Progenitor cell of endocrine pancreas (in vitro differentiated cells): ENCODE measurements around the gene ABLIM2. TPM values are rescaled to one million over a fixed set of nuclear protein-coding genes. Genes with fewer than 3 reads are reported as not detected.

Experiments used
- DNase-seq: peaks from one replicate; pipeline ENCODE4 v3.0.0; 2021; ENCODE audit warnings: low spot score; ENCODE audit not compliant: unreplicated experiment
- H3K27ac Mint-ChIP-seq: 2 replicates; pipeline ENCODE4 v1.8.0; 2021; ENCODE audit warnings: mild to moderate bottlenecking, moderate library complexity, mixed read lengths
- H3K27me3 Mint-ChIP-seq: 2 replicates; pipeline ENCODE4 v1.8.0; 2021; ENCODE audit warnings: mixed read lengths
- H3K36me3 Mint-ChIP-seq: 2 replicates; pipeline ENCODE4 v1.8.0; 2022; ENCODE audit warnings: mixed read lengths; ENCODE audit not compliant: insufficient read depth
- H3K4me1 Mint-ChIP-seq: 2 replicates; pipeline ENCODE4 v1.8.0; 2021; ENCODE audit warnings: low read depth, mixed read lengths
- H3K4me3 Mint-ChIP-seq: 2 replicates; pipeline ENCODE4 v1.8.0; 2021; ENCODE audit warnings: low read depth, mild to moderate bottlenecking, moderate library complexity, mixed read lengths
- H3K9me3 Mint-ChIP-seq: 2 replicates; pipeline ENCODE4 v1.8.0; 2021; ENCODE audit warnings: low read depth, mixed read lengths
- total RNA-seq: library from RNA; stranded (reverse); gene quantifications from 2 replicates; pipeline ENCODE4 v1.2.1, GENCODE V29; 2021
- TF ChIP-seq, protein P1 (sequence below): fragments of 200-600 bp; sonication (generic); IDR thresholded peaks from one replicate; pipeline ENCODE4 v1.5.0; 2021; ENCODE audit warnings: antibody characterized with exemption, mild to moderate bottlenecking; ENCODE audit not compliant: unreplicated experiment

ABLIM2 gene
- total RNA-seq, 1 donor from 2014 or later, result 5.7 TPM

DNA sequence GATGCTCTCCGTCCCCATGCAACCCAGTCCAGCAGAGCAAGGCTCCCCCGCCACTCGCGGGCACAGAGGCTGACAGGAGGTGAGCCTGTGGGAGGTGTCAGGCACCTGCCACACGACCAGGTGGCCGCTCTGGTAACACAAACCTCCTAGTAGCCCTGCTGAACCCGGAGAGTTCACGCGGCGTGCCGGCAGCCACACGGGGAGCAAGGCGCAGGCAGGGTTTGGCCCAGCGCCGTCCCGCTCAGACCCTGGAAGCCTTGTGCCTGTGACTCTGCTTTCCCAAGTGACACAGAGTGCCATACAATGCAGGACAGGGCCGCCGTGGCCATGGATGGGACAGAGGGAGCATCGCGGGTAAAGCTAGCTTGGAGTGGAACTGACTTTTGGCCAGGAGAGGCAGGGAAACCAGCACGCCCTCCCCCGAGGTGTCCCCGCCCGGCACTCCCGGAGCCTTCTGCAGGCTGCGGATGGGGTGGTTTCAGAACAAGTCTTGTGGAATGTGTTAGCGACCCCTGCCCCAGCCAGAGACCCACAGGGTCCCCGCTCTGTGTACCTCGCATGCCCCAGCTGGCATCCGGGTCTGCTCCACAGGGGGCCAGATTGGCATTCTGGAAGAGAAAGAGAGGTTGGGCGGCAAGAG, 174.2 kb downstream of the ABLIM2 start:
- TF ChIP-seq, protein P1, sequence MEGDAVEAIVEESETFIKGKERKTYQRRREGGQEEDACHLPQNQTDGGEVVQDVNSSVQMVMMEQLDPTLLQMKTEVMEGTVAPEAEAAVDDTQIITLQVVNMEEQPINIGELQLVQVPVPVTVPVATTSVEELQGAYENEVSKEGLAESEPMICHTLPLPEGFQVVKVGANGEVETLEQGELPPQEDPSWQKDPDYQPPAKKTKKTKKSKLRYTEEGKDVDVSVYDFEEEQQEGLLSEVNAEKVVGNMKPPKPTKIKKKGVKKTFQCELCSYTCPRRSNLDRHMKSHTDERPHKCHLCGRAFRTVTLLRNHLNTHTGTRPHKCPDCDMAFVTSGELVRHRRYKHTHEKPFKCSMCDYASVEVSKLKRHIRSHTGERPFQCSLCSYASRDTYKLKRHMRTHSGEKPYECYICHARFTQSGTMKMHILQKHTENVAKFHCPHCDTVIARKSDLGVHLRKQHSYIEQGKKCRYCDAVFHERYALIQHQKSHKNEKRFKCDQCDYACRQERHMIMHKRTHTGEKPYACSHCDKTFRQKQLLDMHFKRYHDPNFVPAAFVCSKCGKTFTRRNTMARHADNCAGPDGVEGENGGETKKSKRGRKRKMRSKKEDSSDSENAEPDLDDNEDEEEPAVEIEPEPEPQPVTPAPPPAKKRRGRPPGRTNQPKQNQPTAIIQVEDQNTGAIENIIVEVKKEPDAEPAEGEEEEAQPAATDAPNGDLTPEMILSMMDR, result no peak
- Mint-ChIP-seq H3K27me3 (peaks cover 7% of the 10 kb centered on the region), H3K36me3 (peaks cover 2% of the 10 kb centered on the region), H3K27ac (no peak overlapping the region), H3K4me3 (no peak overlapping the region), H3K9me3 (peaks cover 4% of the 10 kb centered on the region), H3K4me1 (peaks cover 9% of the 10 kb centered on the region)
- DNase-seq, result no peak

DNA sequence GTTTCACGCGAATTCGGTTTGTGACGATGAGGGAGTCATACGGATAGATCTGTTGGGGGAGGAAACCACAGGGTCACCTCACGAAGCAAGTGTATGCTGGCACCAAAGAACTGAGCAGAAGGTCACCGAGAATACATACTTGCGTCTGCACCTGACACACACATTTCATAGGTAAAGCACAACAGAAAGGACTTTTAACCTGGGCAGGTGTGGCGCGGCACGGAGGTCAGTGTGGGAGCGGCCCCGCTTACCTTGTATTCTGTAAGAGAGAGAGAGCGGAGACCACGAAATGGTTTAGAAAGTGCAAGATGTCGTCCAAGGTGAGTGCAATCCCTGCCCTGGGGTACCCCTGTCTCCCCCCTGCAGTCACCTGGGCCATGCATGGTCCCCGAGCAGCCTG, 175.3 kb downstream of the ABLIM2 start:
- H3K4me1 Mint-ChIP-seq, result peaks cover 16% of the 10 kb centered on the region
- H3K4me3 Mint-ChIP-seq, result no peak overlapping the region
- peaks cover 7% of the 10 kb centered on the region for H3K27me3 Mint-ChIP-seq
- H3K36me3 Mint-ChIP-seq, result peaks cover 2% of the 10 kb centered on the region
- no peak for DNase-seq
- peaks cover 4% of the 10 kb centered on the region for H3K9me3 Mint-ChIP-seq
- TF ChIP-seq, protein P1, result no peak
- H3K27ac Mint-ChIP-seq, result no peak overlapping the region

DNA sequence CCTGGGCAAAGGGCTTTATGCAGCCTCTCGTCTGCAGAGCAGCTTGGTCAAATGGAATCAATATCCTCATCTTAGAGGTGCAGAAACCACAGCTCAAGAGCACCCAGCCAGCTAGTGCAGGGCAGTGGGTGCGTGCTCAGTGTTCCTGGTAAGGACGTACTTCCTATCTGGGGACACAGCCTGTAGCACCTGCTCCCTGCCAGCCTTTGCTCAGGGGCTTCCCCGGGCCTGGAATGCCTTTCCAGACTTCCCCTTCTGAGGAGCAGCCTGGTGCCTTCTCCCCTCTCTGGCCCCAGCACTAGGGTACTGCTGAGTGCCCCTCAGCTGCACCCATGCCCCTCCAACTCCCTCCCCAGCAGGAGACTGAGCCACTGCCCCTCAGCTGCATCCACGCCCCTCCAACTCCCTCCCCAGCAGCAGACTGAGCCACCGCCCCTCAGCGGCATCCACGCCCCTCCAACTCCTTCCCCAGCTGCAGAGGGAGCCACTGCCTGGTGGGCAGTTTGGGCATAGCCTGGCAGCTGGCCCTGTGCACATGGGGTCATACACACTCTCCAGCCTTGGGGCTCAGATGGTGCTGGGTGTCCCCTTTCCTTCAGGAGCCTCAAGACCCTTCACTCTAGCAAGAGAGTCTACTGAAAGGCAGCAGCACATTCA, 176.7 kb downstream of the ABLIM2 start:
- Mint-ChIP-seq H3K4me3 (no peak overlapping the region), H3K27me3 (peaks cover 7% of the 10 kb centered on the region), H3K27ac (no peak overlapping the region), H3K4me1 (peaks cover 20% of the 10 kb centered on the region), H3K9me3 (peaks cover 4% of the 10 kb centered on the region), H3K36me3 (peaks cover 2% of the 10 kb centered on the region)
- TF ChIP-seq, protein P1, result no peak
- no peak for DNase-seq

DNA sequence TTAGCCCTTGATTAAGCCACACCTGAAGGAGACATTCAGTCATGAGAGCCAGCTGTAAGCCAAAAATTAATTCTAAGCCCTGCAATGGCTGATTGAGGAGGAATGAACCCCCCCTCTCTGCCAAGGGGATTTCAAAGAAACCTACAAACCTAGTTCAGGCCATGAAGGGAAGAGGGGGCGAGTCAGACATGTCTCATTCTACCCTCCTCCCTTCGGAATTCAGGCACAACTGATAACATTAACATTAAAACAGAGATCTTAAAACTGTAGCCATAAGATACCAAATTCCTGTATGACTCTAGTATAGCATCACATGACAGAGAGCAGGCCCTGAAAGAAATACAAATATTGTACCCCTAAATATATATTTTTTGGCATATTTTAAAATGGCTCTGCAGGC, 178.6 kb downstream of the ABLIM2 start:
- Mint-ChIP-seq H3K27ac (no peak overlapping the region), H3K36me3 (peaks cover 2% of the 10 kb centered on the region), H3K9me3 (peaks cover 4% of the 10 kb centered on the region), H3K4me3 (no peak overlapping the region), H3K27me3 (peaks cover 7% of the 10 kb centered on the region), H3K4me1 (peaks cover 20% of the 10 kb centered on the region)
- TF ChIP-seq, protein P1, result no peak
- no peak for DNase-seq

DNA sequence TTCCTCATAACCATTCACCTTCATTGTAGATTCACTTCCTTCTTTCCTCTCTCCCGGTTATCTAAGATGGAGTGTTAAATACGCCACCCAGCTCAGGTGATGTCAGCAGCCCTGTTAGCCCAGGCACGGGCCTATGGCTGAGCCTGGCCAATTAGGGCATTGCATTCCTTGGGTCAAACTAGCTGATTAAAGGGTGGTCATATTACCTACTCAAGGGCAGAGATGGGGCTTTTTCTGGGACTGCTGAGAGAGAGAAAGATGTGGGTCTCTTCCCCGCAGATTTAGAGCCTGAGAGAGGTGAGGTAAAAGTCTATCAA, 179.0 kb downstream of the ABLIM2 start:
- peaks cover 4% of the 10 kb centered on the region for H3K9me3 Mint-ChIP-seq
- TF ChIP-seq, protein P1, result no peak
- H3K27me3 Mint-ChIP-seq, result peaks cover 7% of the 10 kb centered on the region
- H3K27ac Mint-ChIP-seq, result no peak overlapping the region
- H3K36me3 Mint-ChIP-seq, result peaks cover 2% of the 10 kb centered on the region
- H3K4me3 Mint-ChIP-seq, result no peak overlapping the region
- peaks cover 20% of the 10 kb centered on the region for H3K4me1 Mint-ChIP-seq
- DNase-seq, result no peak
